NCI-H1694 (cell line): ENCODE results near the gene TRIM2.

ENCODE experiments used
- DNase-seq: peaks from one replicate; lab custom pipeline; 2025; lab: John Stamatoyannopoulos, UW

Gene TRIM2

DNA sequence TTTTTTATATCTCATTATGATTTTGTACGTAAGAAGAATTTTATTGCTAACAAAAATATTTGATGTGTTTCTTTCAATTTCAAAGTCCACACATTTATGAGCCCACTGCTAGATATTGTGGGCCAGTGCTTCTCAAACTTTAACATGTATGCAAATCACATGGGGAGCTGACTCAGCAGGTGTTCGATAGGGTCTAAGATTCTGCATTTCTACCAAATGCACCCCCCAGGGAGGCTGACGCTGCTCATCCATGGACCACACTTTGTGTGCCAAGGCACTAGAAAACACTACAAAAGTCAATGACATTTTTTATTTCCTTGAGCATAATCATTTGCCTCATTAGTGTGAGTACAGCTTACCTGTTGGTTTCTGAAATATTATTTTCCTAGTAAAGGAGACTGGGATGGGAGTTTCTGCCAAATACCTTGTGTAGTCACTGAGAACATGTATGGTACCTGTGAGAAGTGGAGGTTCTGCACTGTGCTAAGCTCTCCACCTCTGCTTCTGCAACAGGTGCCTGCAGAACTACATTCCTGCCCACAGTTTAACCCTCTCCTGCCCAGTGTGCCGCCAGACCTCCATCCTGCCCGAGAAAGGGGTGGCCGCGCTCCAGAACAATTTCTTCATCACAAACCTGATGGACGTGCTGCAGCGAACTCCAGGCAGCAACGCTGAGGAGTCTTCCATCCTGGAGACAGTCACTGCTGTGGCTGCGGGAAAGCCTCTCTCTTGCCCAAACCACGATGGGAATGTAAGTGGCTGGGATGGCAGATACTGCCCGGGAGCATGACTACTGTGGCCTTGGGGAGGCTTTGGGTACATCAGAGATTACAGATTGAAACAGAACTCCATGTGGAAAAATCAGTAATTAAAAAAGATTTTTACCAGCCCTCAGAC, 71.4 kb downstream of the TRIM2 start:
- DNase-seq = no peak

DNA sequence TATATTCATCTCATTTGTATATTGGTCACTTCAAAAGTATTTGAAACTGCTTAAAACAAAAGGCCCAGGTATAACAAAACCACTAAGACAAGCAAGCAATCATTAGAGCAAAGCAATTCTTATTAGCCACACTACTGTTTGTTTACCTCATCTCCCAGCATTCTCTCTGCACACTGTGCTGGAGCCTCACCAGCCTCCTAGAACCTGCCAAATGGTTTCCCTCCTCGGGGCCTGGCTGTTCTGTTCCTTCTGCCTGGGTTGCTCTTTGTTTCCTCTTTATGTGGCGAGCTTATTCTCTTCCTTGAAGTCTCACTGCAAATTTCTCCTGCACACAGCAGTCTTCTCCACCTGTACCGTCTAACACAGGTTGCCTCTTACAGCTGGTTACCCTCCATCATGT, 72.7 kb downstream of the TRIM2 start:
- no peak for DNase-seq

DNA sequence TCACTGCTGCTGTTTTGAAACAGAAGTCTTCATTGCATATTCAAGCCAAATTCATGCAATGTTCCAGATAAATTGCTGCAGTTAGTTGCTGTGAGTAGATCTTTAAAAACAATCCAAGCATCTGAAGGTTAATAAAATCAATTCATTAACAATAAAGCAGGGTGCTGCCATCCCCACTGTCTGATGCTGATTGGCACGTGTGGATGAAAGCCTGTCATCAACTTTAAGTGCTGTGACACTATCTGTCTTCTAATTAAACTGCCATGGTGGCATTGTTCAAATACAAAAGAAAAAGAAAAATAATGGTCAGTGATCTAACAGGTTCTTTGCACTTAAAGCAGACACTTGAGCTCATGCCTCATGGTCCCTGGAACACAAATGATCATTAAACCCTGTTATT, 77.2 kb downstream of the TRIM2 start:
- no peak for DNase-seq

DNA sequence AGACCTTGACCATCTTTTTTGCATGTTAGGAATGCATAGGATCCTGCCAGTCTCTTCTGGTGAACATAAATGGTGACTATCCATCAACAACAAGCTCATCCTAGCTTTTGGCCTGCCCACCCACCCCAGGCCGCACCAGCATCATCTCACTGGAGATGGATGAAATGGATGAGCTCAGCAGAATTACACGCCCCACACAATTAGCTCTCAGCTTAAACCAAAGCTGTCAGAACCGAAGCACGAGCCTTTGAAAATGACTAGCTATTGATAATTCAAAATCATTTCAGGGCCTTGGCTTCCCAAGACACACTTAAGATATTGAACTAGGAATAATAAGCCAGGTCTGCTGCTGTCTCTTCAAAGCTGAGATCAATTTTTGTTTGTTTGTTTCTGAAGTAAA, 77.8 kb downstream of the TRIM2 start:
- no peak for DNase-seq

DNA sequence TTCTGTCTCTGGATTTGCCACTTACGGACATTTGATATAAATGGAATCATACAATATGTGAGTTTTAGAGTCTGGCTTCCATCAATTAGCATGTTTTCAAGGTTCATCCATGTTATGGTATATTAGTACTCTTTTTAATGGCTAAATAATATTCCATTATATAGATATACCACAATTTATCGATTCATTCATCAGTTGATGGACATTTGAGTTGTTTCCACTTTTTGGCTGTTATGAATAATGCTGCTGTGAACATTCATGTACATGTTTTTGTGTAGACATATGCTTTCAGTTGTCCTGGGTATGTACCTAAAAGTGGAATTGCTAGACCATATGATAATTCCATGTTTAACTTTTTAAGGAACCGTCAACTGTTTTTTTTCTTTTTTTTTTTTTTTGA, 79.0 kb downstream of the TRIM2 start:
- DNase-seq = no peak

DNA sequence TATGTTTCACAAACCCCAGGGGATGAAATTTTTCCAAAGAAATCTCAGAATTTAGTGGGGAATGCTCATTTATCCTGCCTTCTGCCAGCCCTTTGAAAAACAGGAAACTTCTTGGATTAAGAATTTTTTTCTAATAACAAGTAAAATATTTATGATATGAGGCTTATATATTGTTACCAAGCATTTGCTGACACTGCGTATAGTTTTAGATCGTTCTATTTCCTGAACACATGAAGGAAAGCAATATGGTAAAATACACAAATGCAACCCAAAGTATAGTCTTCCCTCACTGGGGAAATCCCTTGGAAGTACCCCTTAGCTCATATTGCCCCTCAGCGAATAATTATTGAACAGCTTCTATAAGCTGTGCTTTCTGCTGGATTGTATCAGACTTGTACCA, 85.9 kb downstream of the TRIM2 start:
- DNase-seq = no peak

DNA sequence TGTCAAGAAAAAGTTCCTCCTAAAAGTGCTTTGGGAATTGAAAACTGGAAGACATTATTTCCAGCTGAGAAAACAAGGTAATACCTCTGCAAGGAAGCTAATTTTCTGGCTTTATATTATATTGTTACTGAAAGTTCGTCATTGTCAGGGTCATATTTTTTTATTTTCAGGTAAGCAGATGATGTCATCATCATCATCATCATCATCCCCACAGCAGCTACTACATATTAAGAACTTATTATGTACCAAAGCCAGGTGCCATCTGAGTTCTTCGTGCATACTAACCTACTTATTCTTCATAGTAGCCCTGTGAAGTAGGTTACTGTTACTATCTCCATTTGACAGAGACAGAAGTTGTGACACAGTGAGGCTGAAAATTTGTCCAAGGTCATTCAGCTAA, 87.3 kb downstream of the TRIM2 start:
- no peak for DNase-seq

DNA sequence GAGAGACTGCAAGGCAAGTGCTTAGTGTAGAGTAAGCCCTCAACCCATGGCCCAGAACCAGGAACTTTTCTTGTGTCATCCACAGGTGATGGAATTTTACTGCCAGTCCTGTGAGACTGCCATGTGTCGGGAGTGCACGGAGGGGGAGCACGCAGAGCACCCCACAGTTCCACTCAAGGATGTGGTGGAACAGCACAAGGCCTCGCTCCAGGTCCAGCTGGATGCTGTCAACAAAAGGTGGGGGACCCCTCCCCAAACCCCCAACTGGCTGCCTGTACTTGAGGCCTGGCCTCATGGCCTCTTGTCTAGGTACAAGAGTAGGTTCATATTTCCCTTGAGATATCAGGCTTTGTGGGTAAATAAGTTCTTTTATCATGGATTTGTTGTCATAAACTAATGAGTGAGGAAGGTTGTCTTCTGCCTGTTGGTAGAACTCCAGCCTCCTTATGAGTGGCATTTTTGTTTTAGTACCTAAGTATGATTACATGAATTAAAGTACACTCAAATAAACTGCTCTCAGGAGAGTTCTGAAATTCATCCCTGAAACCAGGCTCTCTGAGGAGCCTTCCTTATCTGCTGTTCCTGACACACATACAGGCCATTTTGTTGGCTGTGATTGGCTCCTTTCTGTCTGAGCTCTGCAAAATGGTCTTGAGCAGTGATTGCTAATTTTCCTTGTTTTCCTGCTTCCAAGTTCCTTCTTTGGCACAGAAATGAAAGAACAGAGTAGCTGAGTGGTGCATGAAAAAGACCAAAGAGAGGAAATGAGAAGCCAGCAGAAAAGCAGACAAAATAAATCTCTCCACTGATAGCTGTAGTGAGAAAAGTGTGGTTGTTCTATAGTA, 88.9 kb downstream of the TRIM2 start:
- no peak for DNase-seq

DNA sequence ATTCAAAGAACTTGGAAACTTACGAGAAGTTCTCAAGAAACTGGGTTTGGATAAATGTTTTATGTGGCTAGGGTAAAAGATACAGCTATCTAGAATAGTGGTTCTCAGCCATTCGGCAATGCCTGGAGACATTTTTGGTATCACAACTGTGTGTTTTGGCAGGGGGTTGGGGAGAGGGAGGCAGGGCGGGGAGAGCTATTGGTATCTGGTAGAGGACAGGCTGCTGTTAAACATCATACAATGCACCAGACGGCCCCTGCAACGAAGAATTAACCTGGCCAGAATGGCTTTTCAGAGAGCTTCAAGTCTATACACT, 89.5 kb downstream of the TRIM2 start:
- DNase-seq = no peak

DNA sequence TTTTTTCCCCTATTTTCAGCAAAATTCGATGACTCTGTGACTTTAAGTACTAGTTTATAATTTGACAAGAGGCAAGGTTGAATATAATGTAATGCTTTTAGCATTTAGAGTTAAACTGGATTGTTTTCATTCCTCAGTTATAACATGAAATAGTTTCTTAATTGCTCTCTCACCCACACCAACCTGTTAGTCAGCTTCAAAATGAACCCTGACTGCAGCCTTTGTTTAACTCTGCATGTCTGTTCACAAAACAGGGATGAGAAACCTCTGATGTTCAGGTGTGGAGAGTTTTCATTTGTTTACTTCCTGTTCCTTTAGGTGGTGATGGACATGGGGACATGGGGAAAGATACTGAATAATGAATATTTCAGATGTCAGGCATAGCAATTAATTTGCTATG, 90.4 kb downstream of the TRIM2 start:
- no peak for DNase-seq

DNA sequence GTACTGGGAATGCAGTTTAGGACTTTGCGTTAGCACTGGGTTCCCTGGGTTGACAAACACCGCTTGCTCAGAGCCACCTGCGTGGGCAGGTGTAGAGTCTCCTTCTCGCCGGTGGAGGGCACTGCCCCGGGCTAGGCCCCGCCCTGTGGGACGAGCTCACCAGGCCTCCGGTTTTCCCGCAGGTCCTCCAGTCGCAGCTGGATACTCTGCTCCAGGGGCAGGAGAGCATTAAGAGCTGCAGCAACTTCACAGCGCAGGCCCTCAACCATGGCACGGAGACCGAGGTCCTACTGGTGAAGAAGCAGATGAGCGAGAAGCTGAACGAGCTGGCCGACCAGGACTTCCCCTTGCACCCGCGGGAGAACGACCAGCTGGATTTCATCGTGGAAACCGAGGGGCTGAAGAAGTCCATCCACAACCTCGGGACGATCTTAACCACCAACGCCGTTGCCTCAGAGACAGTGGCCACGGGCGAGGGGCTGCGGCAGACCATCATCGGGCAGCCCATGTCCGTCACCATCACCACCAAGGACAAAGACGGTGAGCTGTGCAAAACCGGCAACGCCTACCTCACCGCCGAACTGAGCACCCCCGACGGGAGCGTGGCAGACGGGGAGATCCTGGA, 91.0 kb downstream of the TRIM2 start:
- no peak for DNase-seq

DNA sequence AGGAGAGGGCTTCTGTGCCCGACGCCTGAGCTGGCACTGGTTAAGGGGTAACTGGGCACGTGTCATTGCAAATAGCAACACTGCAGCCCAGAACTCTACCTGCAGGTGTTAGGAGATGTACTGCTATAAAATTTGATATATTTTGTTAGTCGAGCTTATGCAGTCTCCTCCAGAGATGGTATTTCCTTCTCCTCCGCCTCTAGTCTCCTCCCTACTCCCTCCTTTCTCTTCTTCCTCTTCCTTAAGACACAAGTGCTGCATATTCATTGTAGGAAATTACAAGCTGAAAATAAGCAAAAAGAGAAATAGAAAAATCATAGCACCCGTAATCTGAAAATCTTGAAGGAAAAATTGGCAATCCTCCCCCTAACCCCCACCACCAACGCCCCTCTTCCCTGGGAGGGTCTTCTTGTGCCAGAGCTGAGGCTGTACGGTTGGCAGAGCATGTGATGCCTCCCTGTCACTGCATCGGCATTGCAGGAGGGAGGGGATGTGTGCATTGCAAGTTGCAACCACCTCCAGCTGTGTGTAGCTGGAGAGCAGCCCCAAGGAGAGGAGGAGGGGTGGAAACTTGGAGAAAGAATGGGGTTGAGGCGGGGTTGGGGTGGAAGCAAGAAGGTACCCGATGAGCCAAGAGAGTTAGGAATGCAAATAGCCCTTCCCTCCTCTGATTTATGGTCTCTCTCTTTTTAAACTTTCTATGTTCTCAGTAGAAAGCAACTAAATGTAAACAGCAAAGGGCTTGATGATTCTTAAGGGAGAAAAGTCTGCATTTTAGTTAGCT, 92.0 kb downstream of the TRIM2 start:
- no peak for DNase-seq

DNA sequence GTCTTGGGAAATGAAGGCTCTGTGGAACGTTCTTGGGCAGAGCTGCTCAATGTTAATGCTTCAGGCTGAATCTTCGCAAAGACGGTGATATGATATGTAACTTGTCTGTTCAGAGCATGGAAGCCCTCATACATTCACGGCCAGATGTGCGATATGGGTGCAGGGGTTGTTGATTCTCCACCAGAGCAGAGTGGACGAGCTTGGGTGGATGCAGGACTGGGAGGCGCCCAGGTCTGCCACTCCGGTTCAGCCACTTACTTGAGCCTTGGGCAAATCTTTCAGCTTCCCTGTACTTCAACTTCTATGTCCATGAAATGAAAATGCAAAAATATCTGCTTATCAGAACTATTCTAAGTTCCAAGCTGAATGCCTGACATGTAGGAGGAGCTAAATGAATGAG, 92.9 kb downstream of the TRIM2 start:
- no peak for DNase-seq

DNA sequence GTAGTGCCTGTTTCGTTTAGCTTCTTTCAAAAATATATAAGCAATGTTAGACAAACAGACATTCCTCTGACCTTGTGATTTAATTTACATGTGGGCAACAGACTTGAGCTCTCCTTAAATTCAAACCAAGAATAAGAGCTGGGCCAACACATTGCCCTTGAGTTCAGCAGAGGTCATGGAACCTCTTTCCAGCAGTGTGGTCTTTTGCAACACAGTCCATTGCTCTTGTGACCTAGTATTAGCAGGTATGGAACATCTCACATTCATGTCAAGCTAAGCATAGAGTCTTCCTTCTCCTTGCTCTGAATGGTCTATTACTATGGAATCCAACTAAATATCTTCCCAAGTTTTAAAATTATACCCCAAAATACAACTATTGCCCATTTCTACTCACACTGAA, 106.5 kb downstream of the TRIM2 start:
- DNase-seq = no peak

DNA sequence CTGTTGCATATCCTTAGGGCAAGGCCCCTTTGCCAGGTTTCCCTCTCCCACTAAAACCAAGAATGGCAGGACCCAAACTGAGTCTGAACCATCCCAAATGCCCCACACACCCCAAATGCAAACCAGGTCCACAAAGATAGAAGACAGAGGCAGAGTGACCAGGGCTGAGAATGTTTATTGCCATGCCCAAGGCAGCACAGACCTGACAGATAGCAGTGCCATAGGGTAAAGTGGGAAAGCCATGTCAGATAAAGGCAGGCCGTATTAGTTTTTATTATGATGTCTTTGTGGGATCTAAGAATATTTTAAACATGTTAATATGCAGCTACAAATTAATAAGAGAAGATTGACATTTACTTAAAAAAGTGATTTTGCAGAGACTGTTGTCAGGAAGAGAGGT, 110.7 kb downstream of the TRIM2 start:
- DNase-seq = no peak

DNA sequence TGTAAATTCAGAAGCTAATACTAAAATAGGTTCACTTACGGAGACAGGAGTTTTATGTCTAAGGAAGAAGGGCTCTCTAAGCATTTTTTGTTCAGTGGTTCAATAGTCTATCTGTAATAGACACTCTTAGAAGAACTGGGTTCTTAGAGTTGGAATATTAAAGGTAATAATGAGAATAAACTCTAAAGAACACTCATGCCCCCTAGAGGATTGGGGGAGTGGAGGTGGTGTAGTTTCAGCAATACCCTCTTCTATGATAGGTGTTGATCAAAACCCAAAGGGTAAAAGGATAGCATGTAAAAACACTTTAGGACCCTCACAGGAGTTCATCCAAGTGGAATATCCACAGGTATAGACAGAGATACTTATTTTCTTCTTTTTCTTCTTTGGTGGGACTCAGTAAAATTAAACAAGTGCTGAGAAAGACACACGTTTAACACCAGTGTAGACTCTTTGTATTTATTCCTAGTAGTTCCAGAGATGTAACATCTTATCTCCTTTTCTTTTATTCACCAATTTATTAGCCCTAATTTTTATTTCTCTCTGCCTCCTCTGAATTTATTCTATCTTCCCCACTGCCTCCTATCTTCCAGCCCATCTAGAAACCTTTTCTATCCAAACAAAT, 114.6 kb downstream of the TRIM2 start:
- peak; percentile 70 for DNase-seq

DNA sequence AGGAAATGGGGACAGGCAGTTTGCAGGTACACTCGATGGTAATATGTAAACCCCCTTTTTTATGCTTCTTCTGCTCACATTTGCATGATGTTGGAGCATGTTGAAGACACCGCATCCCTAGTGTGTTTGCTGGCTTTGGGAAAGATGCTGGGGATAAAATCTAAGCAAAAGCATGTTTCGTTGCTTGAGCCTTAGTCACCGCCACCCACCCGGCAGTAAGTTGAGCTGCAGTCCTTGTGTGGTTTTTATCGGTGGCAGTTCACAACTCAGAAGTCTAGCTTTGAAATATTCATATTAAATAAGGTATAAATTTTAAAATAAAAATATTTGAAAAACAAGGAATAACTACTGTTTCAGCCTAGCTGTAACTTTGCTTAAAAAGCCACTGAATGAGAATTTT, 118.5 kb downstream of the TRIM2 start:
- DNase-seq = no peak

DNA sequence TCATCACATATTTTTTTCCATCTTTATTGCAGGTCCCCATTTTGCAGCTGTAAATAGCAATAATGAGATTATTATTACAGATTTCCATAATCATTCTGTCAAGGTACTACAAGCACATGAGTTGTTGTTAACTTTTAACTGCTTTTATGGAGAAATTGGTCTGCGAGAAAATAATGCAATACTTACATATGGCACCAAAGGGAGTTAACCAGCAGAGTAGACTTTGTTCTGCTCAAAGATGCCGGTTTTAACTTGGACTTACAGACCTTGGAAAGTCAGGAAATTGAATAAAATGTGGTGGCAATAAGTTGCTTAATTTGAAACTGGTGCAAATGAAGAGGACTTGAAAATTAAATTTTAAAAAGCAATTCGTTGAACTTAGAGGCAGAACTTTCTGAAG, 119.8 kb downstream of the TRIM2 start:
- no peak for DNase-seq

DNA sequence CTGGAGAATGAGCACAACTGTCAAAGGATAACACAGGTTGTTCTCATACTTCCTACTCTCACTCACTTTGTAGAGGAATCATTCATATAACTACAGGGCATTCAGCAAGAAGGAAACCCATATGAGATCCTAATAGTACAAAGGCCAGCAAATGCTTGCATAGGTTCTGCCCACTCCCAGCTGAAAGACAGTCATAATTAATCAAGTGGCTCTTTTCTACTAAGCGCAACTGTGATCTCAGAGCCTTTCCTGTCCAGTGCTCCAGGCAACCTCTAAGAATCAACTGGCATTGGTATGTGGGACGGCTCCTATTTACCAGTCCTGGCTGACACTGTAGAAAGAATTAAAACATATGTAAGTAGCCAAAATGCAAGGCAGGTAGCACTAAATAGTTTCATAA, 121.3 kb downstream of the TRIM2 start:
- DNase-seq = no peak

DNA sequence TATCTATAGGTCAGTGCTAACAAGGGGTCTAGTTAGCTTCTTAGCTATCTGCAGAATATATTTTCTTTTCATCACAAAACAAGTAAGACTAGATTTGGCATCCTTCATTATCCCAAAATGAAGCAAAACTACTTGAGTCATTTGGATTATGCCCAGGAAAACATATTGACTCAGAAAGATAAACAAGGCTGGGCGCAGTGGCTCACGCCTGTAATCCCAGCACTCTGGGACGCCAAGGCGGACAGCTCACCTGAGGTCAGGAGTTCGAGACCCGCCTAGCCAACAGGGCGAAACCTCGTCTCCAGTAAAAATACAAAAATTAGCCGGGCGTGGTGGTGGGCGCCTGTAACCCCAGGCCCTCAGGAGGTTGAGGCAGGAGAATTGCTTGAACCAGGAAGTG, 122.3 kb downstream of the TRIM2 start:
- no peak for DNase-seq

DNA sequence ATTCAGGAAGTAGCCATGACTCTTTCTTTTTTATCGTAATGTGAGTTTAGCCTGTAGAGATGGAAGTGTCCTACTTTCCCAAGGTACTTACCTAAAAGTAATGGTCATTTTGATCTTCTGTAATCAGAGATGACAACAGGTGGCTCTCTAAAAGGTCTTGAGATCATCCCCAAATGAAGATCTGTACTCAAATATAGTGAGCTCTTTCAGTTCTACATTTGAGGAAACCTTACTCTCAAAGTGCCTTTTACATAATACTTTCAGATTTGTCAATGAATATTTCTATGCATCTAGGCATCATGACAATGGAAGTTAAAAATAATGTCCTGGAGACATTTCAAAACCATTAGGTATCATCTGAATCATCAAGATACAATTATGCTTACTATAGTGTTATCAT, 123.0 kb downstream of the TRIM2 start:
- DNase-seq = no peak

DNA sequence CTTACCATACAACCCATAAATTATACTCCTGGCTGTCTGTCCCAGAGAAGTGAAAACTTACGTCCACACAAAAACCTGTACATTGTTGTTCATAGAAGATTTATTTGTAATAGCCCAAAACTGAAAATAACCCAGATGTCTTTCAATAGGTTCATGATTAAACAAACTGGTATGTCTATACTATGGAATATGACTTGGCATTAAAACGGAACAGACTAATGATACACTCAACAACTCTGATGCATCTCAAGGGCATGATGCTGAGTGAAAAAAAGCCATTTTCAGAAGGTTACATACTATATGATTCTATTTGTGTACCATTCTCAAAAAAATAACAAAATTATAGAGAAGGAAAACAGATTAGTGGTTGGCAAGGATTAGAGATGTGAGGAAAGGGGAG, 128.7 kb downstream of the TRIM2 start:
- DNase-seq = no peak
